Mucosa of descending colon (tissue), 3 donors: ENCODE results near the gene PPP1CC. TPM values are rescaled to one million over a fixed set of nuclear protein-coding genes. Genes with fewer than 3 reads are reported as not detected.

ENCODE experiments used
- ATAC-seq: fragments of 200-7000 bp; cut with Tn5 transposase; one replicate; pipeline ENCODE4 v1.9.1; 2020; ENCODE audit warnings: mild to moderate bottlenecking, moderate library complexity
- DNase-seq, 3 donors: peaks; one replicate each; pipeline ENCODE4 v3.0.0-alpha.2; 2020
- H3K36me3 ChIP-seq: fragments of 200-600 bp; one replicate; pipeline ENCODE4 v1.8.0; 2021; ENCODE audit warnings: low read depth, mild to moderate bottlenecking
- H3K4me1 ChIP-seq: fragments of 200-600 bp; one replicate; pipeline ENCODE4 v1.8.0; 2021; ENCODE audit warnings: low read depth, mild to moderate bottlenecking
- H3K4me3 ChIP-seq: fragments of 200-600 bp; one replicate; pipeline ENCODE4 v1.8.0; 2021; ENCODE audit warnings: mild to moderate bottlenecking
- H3K9me3 ChIP-seq: fragments of 200-600 bp; one replicate; pipeline ENCODE4 v1.8.0; 2021; ENCODE audit warnings: mild to moderate bottlenecking
- intact Hi-C, 2 donors: fragments of 100-400 bp; cut with DNase I in 1 of 2; cut with micrococcal nuclease in 1 of 2; formaldehyde crosslinking; loops; one replicate each; pipeline versions ENCODE4 v1.11.0 to v1.11.1; 2022; cut with DNase I, micrococcal nuclease
- total RNA-seq, 3 donors: library from RNA; stranded (reverse); fragmentation: NEBNext Ultra II Directional in 2 of 3; extraction: Animal tissue kit (Norgen Biotek cat#: 25700) in 2 of 3; gene quantifications; one replicate each; pipeline versions ENCODE4 v1.2.1 to v1.2.4, GENCODE V29; 2021 to 2023
- TF ChIP-seq, protein P1 (sequence below): fragments of 200-600 bp; IDR thresholded peaks from one replicate; pipeline ENCODE4 v1.8.0; 2022; ENCODE audit warnings: antibody characterized with exemption, mild to moderate bottlenecking
- donor health status: DM: no; HTN: no; CAD: no; lungs with moderate emphysema.
- donor health status: DM: no; HTN: no; CAD: no.
- donor health status: DM: no; HTN: yes; CAD: no.

Gene PPP1CC
- total RNA-seq, 3 donors from 2014 or later: 145 to 171 (median 161) TPM

DNA sequence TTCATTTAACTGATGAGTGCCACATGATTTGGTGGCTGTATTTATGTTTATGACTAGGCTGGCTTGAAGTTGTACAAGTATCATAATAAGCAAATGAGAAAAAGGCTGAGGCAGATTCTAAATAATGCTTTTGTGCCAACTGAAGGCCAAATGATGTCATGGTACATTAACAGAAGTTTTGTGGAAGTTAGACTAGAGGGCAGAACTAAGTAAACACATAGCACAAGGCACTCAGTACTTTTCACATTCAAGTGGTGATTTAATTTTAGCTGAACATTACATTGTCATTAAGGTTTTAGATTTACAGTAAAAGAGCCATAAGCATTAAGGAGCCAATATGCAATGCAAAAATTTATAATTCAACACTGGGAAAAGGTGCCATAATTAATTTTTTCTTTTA, 21.1 kb downstream of the PPP1CC start:
- no peak overlapping the region for H3K4me3 ChIP-seq
- TF ChIP-seq, protein P1, sequence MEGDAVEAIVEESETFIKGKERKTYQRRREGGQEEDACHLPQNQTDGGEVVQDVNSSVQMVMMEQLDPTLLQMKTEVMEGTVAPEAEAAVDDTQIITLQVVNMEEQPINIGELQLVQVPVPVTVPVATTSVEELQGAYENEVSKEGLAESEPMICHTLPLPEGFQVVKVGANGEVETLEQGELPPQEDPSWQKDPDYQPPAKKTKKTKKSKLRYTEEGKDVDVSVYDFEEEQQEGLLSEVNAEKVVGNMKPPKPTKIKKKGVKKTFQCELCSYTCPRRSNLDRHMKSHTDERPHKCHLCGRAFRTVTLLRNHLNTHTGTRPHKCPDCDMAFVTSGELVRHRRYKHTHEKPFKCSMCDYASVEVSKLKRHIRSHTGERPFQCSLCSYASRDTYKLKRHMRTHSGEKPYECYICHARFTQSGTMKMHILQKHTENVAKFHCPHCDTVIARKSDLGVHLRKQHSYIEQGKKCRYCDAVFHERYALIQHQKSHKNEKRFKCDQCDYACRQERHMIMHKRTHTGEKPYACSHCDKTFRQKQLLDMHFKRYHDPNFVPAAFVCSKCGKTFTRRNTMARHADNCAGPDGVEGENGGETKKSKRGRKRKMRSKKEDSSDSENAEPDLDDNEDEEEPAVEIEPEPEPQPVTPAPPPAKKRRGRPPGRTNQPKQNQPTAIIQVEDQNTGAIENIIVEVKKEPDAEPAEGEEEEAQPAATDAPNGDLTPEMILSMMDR: no peak
- H3K4me1 ChIP-seq: no peaks in the 10 kb centered on the region
- ATAC-seq (no peak), DNase-seq (no peak)
- intact Hi-C loops: no loop called here
- H3K9me3 ChIP-seq: no peaks in the 10 kb centered on the region
- peaks cover 15% of the 10 kb centered on the region for H3K36me3 ChIP-seq

DNA sequence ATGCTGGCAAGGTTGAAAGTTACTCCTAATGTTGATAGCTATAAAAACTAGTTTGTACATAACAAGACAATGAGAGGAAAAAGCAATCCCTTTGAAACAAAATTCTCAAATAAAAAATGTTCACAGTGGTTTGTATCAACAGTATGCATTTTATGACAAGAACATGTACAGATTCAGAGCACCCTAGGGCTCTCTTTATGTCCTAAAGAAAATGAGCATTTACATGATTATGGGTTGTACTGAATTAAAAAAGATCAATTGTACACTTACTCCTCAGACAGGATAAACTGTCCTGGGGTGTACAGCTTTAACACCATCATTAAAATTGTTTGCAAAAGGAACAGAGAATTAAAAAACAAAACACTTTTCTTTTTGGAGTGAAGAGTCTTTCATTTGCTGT, 22.2 kb downstream of the PPP1CC start:
- no peak overlapping the region for H3K4me3 ChIP-seq
- DNase-seq (no peak), ATAC-seq (no peak)
- H3K9me3 ChIP-seq: no peaks in the 10 kb centered on the region
- intact Hi-C loops: no loop called here
- peaks cover 15% of the 10 kb centered on the region for H3K36me3 ChIP-seq
- H3K4me1 ChIP-seq: no peaks in the 10 kb centered on the region
- TF ChIP-seq, protein P1: no peak

DNA sequence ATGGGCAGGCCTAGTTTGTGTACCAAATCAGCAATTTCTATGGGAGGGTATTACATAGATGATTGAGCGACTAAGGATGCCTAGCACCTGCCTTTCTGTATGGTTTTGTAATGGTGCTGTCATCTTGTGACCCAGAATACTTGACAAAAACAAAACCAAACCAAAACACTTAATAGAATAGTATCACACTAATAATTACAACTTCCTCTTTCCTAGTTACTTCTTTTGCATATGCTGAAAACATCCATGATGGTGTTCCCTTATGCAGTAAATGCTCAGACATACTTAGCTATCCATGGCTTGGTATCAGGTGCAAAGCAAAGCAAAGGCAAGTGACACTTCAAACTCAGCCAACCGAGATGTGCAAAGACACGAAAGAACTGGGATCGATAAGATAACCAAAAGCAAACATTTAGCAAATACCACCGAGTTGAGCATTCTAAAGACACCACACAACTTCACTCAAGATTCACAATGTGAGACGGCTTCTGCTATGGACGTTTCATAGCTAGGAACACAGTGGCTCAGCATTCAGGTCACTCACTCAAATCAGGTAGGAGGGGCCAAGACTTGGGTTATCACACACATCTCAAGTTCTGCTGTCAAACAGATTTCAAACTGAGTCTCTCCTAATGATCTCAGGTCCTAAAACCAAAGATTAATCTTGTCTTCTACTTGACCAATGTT, 24.3 kb downstream of the PPP1CC start:
- H3K4me3 ChIP-seq: no peak overlapping the region
- TF ChIP-seq, protein P1: no peak
- intact Hi-C loops: loop anchor here in 1 of 2 donors (10.0 kb wide), 1 partner anchor 106 kb away; no protein-coding TSS in a partner anchor
- H3K9me3 ChIP-seq: no peaks in the 10 kb centered on the region
- peaks cover 11% of the 10 kb centered on the region for H3K36me3 ChIP-seq
- no peaks in the 10 kb centered on the region for H3K4me1 ChIP-seq
- no peak for DNase-seq
- no peak for ATAC-seq

DNA sequence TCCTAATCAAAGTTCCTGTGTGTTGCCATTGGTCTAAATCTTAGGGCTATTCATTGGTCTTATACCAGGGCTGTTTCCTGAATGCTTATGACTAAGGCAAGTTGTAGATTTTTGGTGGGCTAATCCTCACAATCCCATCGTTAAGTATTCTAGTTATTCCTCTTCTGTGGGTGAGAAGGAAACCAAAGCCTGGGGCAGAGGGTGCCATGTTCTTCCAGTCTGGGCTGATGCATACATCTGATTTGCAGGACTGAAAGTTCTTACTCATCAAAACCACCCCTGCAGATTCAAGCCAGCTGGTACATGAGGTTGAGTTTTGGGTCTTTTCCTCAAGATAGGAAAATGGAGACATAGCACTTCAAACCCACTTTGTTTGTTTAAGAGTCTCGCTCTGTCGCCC, 25.7 kb downstream of the PPP1CC start:
- Histone ChIP-seq H3K9me3 (no peaks in the 10 kb centered on the region), H3K36me3 (peaks cover 11% of the 10 kb centered on the region), H3K4me3 (no peak overlapping the region), H3K4me1 (no peaks in the 10 kb centered on the region)
- intact Hi-C loops: loop anchor here in 1 of 2 donors (10.0 kb wide), 1 partner anchor 108 kb away; no protein-coding TSS in a partner anchor
- DNase-seq (no peak), ATAC-seq (no peak)
- TF ChIP-seq, protein P1: no peak

DNA sequence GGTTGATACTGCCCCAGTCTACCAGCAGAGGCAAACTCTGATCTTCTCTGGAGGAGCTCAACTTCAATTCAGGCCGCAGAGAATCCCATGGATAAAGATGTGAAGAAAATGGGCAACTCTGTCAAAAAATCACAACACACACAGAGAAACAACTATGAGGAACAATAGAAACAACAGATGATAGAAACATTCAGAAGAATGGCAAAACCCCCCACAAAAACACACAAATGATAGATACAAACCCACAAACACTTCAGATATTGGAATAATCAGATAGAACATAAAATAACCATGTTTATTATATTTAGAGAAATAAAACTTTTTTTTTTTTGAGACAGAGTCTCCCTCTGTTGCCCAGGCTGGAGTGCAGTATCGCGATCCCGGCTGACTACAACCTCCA, 33.8 kb downstream of the PPP1CC start:
- no peaks in the 10 kb centered on the region for H3K36me3 ChIP-seq
- ATAC-seq (no peak), DNase-seq (no peak)
- TF ChIP-seq, protein P1: no peak
- no peaks in the 10 kb centered on the region for H3K9me3 ChIP-seq
- intact Hi-C loops: no loop called here
- H3K4me1 ChIP-seq: peaks cover 3% of the 10 kb centered on the region
- H3K4me3 ChIP-seq: no peak overlapping the region
